GM18870 (cell line): ENCODE results near the gene ZNRD2.

Experiments used
- ATAC-seq: cut with Tn5 transposase; IDR thresholded peaks from one replicate; pipeline ENCODE4 v1.9.1; 2021; ENCODE audit warnings: moderate library complexity; ENCODE audit not compliant: unreplicated experiment

ZNRD2 gene

DNA sequence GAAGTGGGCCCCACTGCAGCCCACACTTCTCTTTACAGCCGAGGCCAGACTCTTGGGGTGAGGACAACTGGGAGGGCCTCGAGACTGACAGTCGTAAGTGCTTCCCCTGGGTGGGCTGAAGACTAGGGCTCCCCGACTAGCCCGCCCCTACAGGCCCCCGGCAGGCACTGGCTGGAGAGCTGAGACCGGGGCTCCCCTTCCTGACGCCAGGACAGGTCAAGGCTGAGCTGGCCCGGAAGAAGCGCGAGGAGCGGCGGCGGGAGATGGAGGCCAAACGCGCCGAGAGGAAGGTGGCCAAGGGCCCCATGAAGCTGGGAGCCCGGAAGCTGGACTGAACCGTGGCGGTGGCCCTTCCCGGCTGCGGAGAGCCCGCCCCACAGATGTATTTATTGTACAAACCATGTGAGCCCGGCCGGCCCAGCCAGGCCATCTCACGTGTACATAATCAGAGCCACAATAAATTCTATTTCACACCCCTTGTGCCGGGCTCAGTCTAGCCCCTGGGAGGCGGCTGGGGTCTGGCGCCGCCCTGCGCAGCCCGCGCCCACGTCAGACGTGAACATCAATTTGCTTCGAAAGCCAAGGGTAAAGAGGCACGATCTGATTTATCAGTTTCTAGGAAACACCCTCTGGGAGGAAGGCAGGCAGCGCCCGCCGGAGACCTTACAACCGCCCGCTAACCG is 31.9 kb upstream of the ZNRD2 start:
- no peak for ATAC-seq

DNA sequence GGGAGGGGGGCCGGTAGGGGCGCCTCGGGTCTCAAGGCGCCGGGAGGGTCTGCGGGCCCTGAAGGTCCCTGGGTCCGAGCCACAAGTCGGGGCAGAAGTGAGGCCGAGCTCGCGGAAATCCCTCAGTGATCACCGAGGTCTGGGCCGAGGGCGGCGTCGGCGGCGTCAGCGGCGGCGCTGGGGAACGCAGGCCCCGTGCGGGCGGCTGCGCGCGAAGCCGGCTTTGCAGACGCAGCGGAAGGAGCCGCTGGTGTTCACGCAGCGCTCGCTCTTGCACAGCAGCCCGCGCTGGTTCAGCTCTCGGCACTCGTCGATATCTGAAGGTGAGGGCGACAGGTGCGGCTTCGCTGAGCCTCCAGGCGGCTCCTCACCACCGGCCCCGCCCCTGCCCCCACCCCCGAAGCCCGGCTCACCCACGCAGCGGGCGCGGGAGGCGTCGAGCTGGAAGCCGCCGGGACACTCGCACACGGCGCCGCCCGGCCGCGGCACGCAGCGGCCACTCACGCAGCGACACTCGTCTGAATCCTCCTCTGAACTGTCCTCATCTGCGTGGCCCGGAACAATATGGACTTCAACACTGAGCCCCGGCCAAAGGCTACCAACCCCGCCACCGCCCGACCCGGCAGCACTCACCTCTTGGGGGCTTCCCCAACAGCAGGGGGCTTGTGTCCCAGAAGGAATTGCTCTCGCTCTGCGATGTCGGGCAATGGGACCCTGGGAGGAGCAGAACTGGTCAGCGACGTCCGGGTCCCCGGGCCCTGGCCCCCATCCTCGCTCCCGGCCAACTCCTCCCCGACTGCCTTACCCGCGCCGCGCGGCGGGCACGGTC is 31.1 kb upstream of the ZNRD2 start:
- ATAC-seq = no peak

DNA sequence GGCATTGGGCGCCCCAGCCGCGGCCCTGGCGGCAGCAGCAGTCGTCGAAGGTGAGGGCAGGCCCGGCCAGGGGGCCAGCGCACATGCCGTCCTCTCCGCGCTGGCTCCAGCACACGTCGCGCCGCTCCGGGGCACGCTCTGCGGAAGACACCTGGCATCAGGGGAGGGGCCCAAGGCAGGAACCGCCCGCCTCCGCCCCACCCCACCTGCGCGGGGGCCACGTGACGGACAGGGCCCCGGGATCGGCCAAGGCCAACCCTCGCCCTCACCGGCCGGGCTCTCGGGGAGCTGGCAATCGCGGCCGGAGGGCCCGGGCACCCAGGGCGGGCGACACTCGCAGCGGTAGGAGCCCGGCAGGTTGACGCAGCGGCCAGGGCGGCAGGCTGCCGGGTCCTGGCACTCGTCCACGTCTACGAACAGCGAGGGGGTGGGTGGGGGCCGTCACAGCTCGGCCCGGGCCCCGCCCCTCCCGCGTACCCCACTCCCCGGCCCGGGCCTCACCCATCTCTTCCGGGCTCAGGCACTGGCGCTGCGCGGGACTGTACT is 30.5 kb upstream of the ZNRD2 start:
- no peak for ATAC-seq

DNA sequence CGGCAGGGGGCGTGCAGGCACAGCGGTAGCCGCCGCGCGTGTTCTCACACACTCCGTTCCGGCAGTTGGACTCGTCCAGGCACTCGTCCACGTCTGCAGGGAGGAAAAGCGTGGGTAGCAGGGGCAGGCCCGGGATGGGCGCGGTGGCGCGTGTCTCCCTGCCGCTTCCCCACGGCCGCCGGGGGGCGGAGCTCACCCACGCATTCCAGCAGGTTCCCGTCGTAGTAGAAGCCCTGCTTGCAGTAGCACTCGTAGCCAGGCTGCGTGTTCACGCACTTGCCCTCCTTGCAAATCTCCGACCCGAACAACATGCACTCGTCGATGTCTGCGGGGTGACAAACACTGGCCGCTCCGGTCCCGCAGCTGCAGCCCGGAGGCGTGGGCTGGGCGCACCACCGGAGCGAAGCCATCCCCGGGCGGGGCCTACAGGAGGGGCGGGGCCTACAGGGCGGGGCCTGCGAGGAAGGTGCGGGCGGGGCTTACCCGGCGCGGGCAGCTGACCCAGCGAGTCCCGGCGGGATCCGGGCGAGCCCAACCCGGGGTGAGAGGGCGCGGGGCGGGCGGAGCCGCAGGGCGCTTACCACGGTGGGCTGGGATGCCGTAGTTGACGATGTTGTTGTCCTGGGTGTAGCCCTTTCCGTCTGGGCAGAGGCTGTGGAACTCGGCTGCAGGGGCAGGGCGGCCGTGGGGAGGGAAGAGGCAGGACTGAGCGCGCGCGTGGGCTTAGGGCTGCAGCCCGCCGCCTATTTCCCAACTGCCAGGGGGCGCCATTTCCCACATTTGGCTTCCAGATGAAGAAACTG is 29.8 kb upstream of the ZNRD2 start:
- peak; percentile 39 for ATAC-seq

DNA sequence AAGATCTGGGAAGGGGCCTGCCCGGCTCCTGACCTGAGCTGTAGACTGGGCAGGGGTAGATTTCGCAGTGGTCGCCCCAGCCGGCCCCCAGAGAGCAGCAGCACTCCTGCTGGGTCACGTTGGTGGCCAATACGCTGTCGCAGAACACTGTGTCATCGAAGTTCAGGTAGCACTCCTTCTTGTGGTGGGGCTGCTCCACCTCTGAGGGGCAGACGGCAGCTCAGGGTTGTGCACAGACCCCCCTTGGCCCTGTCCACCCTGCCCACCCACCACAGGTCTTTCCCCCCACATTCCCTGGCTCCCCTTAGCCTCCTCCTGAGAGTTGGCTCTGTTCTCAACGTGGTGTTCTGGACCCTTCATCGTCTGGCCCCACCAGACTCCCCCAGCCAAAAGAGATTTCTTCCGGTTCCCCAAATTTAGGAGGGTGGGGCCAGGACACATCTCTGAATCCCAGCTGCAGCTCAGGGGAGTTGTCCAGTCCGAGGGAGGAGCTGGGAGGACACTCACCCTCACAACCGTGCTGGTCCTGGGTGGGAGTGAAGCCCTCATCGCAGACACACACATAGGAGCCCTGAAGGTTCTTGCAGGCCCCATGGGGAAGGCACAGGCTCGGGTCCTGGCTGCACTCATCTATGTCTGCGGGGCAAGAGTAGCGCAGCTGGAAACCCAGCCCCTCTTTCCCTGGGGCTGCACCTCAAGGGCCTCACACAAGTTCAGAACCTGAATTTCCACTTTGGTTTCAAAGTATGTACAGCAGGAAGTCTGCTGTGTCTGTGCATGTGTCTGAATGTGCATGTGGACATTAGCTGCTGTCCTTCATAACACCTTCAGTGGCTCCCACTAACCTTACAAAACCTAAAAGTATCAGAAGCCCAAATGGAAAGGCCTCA is 28.9 kb upstream of the ZNRD2 start:
- no peak for ATAC-seq

DNA sequence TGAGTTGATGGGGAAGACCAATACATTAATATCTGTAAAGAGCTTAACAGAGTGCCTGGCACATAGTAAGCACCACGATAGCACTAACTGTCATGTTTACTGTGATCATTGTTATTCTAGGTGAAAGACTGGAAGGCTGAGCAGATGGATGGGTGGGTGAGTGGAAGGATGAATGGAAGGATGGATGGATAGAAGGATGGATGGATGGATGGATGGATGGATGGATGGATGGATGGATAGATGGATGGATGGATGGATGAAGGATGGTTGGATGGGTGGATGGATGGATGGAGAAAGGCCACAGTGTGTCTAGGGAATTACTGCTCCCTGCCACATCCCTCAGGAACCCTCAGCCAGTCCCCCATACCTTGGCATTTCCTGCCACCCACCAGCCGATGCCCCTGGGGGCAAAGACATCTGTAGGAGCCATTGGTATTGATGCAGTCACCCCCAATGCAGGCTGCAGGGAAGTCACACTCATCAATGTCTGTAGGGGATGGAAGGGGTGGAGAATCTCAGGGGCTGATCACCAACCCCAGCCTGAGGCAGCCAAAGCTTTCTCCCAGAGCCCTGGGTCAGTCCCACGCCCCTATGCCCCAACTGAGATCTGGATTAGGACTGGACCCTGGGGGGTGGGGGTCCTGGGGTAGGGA is 27.4 kb upstream of the ZNRD2 start:
- ATAC-seq = no peak

DNA sequence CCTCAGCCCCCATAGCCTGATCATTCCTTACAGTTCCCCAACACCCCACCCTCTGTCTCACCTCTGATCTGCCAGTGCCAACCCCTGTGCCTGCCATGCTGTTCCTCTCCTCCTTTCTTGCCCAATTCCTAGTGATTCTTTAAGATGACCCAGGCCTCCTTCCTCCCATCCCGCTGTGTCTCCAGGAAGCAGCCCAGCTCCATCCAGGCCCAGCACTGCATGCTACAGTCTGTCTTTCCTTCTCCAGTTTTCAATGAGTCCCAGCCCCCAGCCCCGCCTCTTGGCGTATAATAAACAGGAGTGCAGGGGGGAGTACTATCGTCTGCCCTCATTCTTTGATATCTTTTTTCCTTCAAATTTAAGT is 24.4 kb upstream of the ZNRD2 start:
- no peak for ATAC-seq

DNA sequence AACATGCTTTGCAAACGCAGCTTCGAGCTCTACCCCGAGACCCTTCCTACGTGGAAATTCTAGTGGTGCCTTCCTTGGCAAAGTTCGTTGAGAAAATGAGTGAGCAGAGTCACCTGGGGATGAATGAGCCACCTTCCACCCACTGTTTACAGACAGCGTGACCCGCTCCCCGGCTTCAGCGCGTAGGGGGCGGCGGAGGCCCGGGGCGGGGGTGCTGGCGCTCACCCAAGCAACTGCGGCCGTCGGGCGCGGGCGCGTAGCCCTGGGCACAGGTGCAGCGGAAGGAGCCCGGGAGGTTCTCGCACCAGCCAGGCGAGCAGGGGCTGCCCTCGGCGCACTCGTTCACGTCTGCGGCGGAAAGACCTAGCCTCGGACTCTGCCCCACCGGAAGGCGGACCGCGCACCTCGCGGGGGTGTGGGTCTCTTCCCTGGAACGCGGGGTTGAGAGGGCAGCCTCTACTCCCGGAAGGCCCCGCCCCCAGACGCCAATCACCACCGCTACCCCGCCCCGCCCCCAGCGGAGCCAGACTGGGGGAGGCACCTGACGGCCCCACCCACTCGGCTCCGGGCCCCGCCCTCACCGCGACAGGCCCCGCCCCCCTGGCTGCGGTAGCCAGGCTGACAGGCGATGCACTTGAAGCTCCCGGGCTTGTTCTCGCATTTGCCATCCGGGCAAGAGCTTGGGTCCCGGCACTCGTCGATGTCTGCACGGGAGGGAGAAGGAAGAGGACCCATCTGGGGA is 23.9 kb upstream of the ZNRD2 start:
- no peak for ATAC-seq

DNA sequence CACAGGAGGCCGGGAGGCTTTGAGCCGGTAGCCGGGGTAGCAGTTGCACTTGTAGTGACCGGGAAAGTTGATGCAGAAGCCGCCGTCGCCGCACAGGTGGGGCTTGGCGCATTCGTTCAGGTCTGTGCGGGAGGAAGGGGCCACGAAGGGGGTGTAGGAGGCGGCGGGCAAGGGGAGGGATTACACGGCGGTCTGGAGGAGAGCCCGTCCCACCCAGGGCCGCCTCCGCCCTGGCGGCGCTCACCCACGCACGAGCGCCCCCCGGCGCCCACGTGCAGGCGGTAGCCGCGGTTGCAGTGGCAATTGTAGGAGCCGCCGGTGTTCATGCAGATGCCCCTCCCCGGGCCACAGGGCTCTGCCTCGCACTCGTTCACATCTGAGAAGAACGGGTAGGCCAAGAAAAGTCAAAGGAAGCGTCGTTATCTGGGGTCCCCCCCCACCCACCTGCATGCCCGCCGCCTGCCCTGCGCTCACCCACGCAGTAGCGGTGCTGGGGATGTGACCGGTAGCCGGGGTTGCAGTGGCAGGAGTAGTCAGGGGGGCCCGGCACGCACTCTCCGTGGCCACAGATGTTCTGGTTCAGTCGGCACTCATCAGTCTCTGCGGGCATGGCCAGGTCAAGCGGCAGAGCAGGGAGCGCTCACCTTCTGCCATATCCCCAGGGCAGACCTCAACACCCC is 22.7 kb upstream of the ZNRD2 start:
- no peak for ATAC-seq

DNA sequence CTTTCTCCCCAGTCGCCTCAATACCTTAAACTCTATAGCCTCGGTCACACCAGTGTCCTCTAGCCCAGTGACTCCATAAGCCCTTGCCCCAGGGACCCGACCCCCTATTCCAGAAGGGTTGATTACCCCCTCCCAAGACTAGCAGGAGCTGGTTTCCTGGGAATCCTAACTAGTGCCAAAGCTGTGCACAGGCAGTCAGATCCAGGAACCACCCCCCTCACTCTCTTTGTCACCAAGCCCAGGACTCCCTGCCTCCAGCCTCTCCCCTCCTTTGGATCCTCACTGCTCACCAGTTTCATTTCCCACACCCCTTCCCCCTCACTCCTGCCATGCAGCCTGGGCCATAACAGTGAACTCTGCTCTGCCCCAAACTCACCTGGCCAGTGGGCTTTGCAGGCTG is 21.9 kb upstream of the ZNRD2 start:
- no peak for ATAC-seq

DNA sequence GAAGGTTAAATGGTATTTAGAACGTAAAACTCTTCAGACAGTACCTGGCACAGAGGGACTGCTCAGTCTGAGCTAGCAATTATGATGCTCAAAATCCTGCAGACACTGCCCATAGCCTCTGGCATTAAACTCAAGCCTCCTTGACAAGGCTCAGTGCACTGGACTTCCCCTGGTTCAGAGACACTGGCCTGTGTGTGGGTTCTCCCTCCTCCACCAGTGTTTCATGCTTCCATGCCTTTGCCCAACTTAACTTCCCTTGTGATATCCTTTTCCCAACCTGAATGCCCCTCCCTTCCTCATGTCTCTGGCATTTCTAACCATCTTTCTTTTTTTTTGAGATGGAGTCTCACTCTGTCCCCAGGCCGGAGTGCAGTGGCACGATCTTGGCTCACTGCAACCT is 21.2 kb upstream of the ZNRD2 start:
- ATAC-seq = no peak

DNA sequence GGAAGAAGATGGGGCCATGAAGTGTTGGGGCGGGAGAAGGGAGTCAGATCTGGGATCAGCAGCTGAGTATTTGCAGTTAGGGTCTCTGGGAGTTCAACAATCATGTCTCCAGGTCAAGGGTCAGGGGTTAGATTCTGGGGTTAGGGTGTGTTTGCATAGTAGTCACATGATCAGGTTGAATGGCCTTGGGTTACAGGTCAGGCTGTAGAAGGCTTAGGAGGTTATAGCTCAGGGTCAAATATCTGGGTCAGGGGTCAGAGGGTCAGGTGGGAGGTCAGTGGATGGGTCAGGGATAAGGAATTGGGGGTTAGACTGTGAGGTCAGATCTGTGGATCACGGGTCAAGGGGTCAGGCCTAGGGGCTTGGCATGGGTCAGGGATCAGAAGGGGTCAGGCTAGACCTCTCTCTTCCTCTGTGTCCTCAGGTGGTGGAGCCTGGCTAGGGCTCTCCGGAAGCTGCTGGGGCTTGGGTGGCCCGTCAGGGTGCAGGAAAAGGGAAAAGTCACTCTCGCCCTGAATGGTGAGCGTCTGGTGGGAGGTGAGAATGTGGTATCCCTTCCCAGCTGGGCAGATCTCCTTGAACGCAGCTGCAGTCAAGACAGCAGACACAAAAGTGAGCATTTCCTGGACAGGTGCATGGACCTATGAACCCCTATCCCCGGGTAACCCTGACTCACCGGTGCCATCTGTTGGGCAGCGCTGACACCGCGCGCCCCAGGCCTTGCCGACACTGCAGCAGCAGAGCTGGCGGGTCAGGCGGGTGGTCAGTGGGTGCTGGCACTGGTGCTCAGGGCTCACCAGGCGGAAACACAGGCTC is 18.5 kb upstream of the ZNRD2 start:
- peak; percentile 55 for ATAC-seq

DNA sequence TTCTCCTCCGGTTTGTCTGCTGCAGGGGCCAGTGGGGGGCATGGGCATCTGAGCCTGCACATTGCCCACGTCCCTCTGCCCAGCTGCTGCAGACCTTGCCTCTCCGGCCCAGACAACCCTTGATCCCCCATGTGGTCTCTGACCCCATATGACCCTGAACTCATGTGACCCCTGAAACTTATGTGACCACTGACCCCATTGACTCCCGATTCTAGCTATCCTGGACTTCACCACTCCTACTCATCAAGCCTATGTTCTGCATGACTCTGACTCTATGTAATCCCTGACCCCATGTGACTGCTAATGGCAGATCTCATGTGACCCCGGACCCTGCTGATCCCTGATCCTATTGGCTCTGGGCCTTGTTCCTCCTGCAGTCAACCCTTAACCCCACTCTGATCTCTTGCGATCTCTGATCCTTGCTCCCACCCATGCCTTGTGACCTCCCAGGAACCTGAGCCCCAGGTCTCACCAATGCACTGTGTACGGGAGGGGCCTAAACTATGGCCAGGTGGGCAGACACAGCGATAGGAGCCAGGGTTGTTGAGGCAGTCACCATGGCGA is 17.8 kb upstream of the ZNRD2 start:
- ATAC-seq = no peak

DNA sequence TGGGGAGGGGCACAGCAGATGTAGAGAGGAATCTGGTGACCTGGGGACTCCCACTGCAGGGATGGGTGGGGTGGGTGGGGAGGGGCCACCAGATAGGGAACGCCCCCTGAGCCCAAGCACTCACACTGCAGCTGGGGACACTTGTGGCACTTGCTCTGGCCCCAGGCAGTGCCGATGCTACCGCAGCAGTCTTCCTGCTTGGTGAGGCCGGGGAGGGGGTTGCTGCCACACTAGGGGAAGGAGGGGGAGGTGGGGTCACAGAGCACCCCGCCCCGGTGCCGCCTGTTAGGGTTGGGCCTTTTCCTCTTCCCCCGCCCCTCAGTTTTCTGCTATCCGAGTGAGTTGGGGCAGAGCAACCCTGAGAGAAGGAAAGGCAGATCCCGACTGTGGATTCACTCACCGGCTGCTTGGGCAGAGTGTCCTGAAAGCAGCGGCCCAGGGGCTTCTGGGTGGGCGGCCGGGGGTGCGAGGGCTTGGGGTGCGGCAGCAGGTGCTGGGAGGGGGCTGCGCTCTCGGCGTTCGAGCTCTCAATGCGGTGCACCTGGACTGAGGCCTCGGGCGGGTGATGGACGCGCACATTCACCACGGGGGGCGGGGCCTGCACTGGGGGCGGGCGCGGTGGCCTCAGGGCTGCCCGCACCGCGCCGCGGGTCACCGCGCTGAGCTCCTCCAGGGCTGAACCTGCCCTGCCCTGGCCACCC is 16.8 kb upstream of the ZNRD2 start:
- no peak for ATAC-seq

DNA sequence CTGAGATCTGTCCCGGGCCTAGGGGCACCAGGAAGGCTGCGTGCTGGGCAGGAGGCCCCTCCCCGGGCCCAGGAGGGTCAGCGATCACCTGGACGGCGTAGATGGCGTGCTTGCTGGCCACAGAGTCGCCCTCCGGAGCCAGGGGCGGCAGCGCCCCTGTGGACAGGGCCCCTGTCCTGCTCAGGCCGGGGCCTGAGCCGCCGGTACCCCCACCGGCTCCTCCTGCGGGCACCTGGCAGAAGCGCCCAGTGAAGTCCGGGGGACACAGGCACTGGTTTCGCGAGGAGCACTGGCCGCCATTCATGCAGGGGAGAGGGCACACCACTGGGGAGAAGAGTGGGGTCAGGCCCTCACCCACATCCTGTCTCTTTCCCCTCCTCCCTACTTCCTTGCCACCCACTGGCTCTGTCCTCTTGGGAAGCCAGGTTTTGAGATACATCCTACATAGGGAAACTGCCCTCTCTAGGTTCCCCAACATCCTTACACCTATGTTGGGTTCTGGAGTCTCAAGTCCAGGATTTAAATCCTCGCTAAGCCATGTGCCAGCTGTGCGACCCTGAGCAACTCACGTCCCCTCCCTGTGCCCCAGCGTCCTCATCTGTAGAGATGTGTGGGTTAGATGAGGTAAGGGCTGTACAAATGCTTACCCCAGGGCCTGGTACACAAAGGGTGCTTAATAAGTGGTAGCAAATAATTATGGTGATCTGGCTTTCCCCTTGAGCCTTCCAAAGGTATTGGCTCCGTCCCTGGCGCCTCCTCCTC is 16.0 kb upstream of the ZNRD2 start:
- ATAC-seq = no peak

DNA sequence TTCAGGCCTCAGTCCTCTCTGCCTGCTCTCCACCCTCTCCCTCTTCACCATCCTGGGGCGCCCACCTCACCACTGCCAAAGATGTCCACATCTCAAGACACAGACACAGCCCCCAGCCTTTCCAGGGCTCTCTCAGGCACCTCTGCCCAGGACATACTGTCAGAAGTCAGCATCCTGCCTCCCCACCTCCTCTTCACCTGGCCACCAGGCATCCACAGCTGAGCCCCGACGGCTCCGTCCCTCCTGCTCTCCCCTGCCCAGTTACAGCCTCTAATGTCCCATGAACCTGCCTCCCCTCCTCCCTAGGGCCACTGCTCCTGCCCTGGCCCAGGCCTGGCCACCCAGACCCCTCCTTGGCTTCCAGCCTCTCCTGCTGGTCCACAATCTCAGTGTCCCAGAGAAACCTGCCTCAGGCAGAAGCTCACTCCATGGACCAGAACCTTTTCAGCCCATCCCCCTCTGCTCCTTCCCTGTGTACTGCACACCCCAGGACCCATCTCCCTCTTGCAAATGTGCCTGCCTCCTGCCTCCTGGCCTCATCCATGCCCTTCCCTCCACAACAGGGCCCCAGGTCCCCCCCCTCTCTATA is 15.3 kb upstream of the ZNRD2 start:
- no peak for ATAC-seq
